ENCODE data around the gene TTL. TPM values are rescaled to one million over a fixed set of nuclear protein-coding genes. Genes with fewer than 3 reads are reported as not detected.

Gene TTL
- total RNA-seq, 2 donors from 2014 or later: 21.0 to 37.0 TPM

DNA sequence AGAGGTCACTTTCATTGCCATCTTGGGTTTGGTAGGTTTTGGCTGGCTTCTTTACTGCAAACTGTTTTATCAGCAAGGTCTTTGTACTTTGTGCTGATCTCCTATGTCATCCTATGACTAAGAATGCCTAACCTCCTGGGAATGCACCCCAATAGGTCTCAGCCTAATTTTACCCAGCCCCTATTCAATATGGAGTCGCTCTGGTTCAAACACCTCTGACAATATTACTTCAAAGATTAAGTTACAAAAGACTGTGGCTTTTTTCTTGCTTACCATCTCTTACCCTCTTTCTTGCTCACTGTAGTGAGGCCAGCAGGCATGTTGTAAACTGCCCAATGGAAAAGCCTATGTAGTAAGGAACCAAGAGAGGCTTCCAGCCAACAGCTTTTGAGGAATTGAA, 30.6 kb upstream of the TTL start:
- ATAC-seq (no peak), DNase-seq (ENCODE audit: low spot score) (no peak)
- Mint-ChIP-seq H3K9me3 (no peaks in the 10 kb centered on the region), H3K4me1 (ENCODE audit: low read depth in 2 of 2) (no peaks in the 10 kb centered on the region), H3K27ac (no peak overlapping the region), H3K36me3 (no peaks in the 10 kb centered on the region), H3K27me3 (peaks cover 1 to 5% of the 10 kb centered on the region in 2 donors), H3K4me3 (no peak overlapping the region)

DNA sequence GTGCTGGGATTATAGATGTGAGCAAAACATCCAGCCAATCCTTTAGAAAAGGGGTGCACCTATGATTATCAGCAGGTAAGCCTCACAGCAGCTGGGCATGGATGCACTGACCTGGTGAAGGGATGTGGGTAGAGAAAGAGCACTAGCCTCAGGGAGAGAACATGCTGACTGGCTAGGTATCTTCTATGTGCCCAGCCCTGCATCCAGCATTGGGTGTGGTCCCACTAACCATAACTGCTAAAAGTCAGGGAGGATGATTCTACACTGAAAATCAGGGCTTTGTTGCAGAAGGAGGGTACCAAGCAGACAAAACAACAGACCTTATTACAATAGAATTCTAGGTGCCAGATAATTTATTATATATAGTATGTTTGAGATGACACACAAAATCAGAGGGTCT, 27.4 kb upstream of the TTL start:
- Mint-ChIP-seq H3K27ac (no peak overlapping the region), H3K9me3 (no peaks in the 10 kb centered on the region), H3K36me3 (no peaks in the 10 kb centered on the region), H3K4me1 (ENCODE audit: low read depth in 2 of 2) (no peaks in the 10 kb centered on the region), H3K27me3 (peaks cover 0 to 3% of the 10 kb centered on the region in 2 donors), H3K4me3 (no peak overlapping the region)
- DNase-seq (ENCODE audit: low spot score): no peak
- no peak for ATAC-seq

DNA sequence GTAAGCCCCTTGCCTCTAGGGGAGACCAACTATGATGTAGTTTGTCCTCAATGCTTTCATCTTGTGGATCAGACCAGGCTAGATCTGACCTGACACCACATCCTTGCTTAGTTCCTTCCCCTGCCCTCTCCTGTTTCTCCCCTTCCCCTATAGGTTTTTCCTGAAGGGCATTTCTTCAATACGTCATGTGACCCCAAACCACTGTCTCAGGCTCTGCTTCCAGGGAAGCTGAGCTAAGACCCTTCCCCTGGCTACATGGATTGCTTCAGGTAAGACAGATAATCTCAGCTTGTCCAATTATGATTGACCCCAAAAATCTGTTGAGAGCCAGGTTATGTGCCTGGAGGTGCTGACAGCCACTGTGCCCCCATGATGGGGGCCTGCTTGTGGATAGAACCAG, 22.6 kb upstream of the TTL start:
- no peaks in the 10 kb centered on the region for H3K4me1 Mint-ChIP-seq (ENCODE audit: low read depth in 2 of 2)
- no peak overlapping the region for H3K27ac Mint-ChIP-seq
- ATAC-seq (no peak), DNase-seq (ENCODE audit: low spot score) (no peak)
- no peaks in the 10 kb centered on the region for H3K36me3 Mint-ChIP-seq
- H3K4me3 Mint-ChIP-seq: no peak overlapping the region
- peaks cover 14 to 21% of the 10 kb centered on the region in 2 donors for H3K27me3 Mint-ChIP-seq
- H3K9me3 Mint-ChIP-seq: no peaks in the 10 kb centered on the region

DNA sequence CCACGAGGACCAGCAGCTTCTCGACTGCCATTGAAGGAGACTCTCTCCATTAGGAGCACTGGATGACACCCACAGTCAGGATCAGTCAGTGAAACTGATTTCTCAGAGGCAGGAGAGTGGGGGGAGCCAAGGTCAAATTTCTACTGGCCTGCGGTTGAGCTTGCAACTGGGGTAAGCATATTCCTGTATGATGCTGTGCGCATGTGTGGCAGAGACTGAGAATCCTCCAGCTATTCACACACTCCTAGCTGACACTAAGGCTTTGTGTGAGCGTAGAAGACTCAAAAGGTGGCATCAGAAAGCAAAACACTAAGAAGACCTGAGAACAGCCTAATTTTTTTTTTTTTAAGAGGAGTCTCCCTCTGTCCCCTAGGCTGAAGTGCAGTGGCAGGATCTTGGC, 19.8 kb upstream of the TTL start:
- no peak overlapping the region for H3K27ac Mint-ChIP-seq
- DNase-seq (ENCODE audit: low spot score): no peak
- no peaks in the 10 kb centered on the region for H3K9me3 Mint-ChIP-seq
- no peak for ATAC-seq
- H3K36me3 Mint-ChIP-seq: no peaks in the 10 kb centered on the region
- peaks cover 15 to 20% of the 10 kb centered on the region in 2 donors for H3K27me3 Mint-ChIP-seq
- no peaks in the 10 kb centered on the region for H3K4me1 Mint-ChIP-seq (ENCODE audit: low read depth in 2 of 2)
- no peak overlapping the region for H3K4me3 Mint-ChIP-seq

DNA sequence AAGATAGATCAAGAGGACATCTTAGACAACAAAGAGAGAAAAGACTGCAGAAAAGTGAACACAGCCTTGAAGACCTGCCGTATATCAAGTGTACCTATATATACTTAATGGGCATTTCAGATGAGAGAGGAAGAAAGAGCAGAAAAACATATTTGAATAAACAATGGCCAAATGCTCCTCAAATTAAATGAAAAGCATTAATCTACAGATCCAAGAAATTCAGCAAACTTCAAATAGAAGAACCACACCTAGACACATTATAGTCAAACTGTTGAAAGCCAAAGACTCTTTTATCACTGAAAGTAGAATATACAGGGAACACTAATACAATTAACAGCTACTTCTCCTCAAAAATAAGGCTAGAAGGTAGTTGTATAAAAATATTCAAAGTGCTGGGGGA, 18.7 kb upstream of the TTL start:
- H3K36me3 Mint-ChIP-seq: no peaks in the 10 kb centered on the region
- DNase-seq (ENCODE audit: low spot score): no peak
- no peak for ATAC-seq
- H3K9me3 Mint-ChIP-seq: no peaks in the 10 kb centered on the region
- no peak overlapping the region for H3K4me3 Mint-ChIP-seq
- H3K27ac Mint-ChIP-seq: no peak overlapping the region
- peaks cover 26 to 28% of the 10 kb centered on the region in 2 donors for H3K27me3 Mint-ChIP-seq
- no peaks in the 10 kb centered on the region for H3K4me1 Mint-ChIP-seq (ENCODE audit: low read depth in 2 of 2)

DNA sequence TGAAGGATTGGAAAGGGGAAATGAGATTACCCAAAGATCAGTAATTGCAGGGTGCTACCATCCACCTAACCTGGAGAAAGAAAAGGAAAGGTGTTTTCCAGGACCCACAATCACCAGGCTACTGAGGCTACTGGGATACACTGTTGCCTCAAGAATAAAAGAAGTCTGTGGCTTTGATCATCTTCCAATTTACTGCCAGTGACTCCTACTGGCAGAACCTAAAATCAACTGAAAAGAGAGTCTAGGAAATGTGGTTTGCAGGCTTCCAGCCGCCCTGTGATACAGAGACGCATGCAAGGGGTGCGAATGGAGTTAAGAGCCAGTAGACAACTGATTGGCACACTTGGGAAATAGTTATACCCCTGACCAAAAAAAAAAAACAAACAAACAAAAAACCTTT, 16.6 kb upstream of the TTL start:
- peaks cover 33 to 35% of the 10 kb centered on the region in 2 donors for H3K27me3 Mint-ChIP-seq
- no peak for DNase-seq (ENCODE audit: low spot score)
- no peak overlapping the region for H3K4me3 Mint-ChIP-seq
- H3K27ac Mint-ChIP-seq: no peak overlapping the region
- H3K36me3 Mint-ChIP-seq: no peaks in the 10 kb centered on the region
- no peak for ATAC-seq
- H3K4me1 Mint-ChIP-seq (ENCODE audit: low read depth in 2 of 2): no peaks in the 10 kb centered on the region
- no peaks in the 10 kb centered on the region for H3K9me3 Mint-ChIP-seq

DNA sequence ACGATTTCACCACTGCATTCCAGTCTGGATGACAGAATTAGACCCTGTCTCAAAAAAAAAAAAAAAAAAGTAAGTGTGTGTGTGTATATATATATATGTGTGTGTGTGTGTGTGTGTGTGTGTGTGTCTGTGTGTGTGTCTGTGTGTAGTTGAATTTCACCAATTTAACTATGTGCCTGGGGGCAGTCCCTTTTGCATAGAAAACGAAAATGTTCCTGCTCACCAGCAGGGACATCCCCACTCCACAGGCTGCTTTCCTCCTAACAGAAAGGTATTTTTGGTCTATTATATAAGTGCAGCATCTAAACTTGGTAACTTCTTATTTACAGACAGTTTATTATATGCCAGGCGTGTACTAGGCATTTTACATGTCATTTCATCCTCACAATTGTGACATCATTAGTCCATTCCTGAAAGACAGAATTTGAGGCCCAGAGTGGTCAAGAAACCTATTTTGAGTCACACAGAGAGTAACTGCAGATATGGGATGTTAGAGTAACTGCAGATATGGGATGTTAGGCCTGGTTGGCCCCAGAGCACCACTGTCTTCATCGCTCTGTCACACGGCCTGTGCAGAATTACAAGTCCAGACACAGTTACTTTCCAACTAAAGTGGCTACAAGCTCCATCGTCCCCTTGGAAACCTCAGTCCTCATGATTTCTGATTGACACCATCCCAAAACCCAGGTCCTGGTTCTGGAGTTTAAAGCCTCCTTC, 9.3 kb upstream of the TTL start:
- H3K4me3 Mint-ChIP-seq: no peak overlapping the region
- H3K36me3 Mint-ChIP-seq: no peaks in the 10 kb centered on the region
- no peaks in the 10 kb centered on the region for H3K4me1 Mint-ChIP-seq (ENCODE audit: low read depth in 2 of 2)
- ATAC-seq: no peak
- H3K27ac Mint-ChIP-seq: no peak overlapping the region
- H3K9me3 Mint-ChIP-seq: no peaks in the 10 kb centered on the region
- DNase-seq (ENCODE audit: low spot score): no peak
- peaks cover 10 to 12% of the 10 kb centered on the region in 2 donors for H3K27me3 Mint-ChIP-seq

DNA sequence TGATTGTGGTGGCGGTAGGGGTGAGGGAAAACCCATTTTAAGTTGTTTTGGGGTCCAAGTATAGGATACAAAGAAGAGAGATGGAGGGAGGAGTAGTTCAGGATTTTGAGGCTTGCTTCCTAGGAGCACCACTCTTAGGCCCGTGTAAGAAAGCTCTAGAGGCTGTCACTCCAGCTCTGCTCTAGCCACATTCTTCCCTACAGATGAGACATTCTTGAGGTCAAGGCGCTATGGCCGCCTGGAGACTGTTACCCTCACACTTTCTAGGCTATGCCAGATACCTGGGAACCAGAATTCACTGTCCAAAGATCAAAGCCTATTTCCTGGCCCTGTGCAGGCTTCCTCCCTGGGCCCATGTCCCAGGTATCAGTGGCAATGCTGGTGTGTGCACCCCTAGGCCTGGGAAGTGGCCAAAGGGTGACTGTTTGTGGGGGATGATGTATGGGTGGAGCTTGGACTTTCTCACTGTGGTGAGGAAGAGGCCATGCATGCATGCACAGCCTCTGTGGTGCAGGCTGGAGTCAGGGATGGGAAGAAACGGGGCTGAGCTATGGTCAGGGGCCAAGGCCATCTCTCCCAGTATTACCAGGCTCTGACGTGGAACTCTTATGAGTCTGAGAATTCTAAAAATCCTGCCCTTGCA, 7.0 kb upstream of the TTL start:
- no peaks in the 10 kb centered on the region for H3K36me3 Mint-ChIP-seq
- no peak for DNase-seq (ENCODE audit: low spot score)
- peak; percentile 36 to 61 for ATAC-seq
- no peak overlapping the region for H3K27ac Mint-ChIP-seq
- no peak overlapping the region for H3K4me3 Mint-ChIP-seq
- H3K9me3 Mint-ChIP-seq: no peaks in the 10 kb centered on the region
- H3K27me3 Mint-ChIP-seq: no peaks in the 10 kb centered on the region
- H3K4me1 Mint-ChIP-seq (ENCODE audit: low read depth in 2 of 2): no peaks in the 10 kb centered on the region

DNA sequence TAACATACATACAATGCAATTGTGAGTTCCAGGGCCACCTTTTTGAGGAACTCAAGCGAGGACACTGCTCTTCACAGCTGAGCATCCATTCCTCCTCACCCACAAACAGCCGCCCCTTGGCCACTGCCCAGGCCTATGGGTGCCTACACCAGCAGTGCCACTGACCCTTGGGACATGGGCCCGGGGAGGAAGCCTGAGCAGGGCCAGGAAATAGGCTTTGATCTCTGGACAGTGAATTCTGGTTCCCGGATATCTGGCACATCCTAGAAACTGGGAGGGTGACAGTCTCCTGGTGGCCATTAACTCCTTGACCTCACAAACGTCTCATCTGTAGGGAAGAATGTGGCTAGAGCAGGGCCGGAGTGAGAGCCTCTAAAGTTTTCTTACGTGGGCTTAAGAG, 5.5 kb upstream of the TTL start:
- Mint-ChIP-seq H3K9me3 (no peaks in the 10 kb centered on the region), H3K36me3 (no peaks in the 10 kb centered on the region), H3K4me3 (no peak overlapping the region), H3K27ac (no peak overlapping the region), H3K27me3 (no peaks in the 10 kb centered on the region), H3K4me1 (ENCODE audit: low read depth in 2 of 2) (peaks cover 11 to 12% of the 10 kb centered on the region in 2 donors)
- ATAC-seq (no peak), DNase-seq (ENCODE audit: low spot score) (no peak)

DNA sequence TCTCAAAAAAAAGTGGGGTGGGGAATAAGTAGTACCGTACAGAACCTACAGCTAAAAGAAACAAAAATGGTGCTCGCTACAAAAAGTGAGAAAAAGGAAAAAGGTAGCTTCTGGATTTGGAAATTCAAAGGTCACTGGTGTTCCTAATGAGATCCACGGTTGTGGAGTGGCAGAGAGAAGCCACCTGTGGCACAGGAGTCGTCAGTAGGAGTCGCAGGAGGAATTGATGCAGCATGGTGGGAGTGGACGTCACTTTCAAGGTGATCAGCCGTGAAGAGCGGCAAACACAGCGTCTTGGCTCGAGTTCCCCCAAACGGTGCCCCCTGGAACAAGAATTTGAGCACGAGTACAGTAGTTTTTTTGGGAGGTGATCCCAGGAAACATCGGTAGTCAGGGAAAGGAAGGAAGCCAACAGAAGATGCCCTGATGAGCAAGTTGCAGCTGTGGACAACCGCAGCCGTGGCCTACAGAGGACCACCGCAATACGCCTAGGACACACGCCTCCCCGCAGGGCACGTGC, 1.4 kb upstream of the TTL start:
- Mint-ChIP-seq H3K36me3 (no peaks in the 10 kb centered on the region), H3K9me3 (no peaks in the 10 kb centered on the region), H3K27me3 (no peaks in the 10 kb centered on the region), H3K4me1 (ENCODE audit: low read depth in 2 of 2) (peaks cover 27 to 31% of the 10 kb centered on the region in 2 donors), H3K27ac (peak overlapping the region; percentile 74 to 89), H3K4me3 (peak overlapping the region; percentile 94)
- ATAC-seq: no peak
- DNase-seq (ENCODE audit: low spot score): no peak

DNA sequence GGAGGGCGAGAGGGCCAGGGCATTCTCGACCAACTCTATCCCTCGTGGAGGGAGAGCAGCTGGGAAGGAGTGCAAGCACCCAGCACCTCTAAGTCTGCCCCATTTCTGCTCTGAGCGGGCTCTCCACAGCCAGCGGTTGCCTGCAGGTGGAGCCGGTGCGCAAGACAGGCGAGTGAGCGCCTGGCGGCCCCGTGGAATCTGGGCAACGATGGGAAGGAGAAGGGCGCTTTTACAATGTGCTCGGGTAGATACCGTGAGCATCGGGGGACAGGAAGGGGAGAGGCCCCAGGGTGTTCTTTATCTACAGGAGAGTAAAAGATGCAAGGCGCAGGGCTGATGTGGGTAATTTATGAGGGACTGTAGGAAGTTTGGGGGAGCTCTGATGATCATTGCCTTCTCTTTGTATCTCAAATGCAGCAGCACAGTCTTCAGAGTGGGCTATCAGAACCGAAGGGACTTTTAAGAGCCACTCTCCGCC, 867 bp upstream of the TTL start:
- no peaks in the 10 kb centered on the region for H3K36me3 Mint-ChIP-seq
- H3K27ac Mint-ChIP-seq: peak overlapping the region; percentile 74 to 89
- ATAC-seq (peak; percentile 77 to 80), DNase-seq (ENCODE audit: low spot score) (peak; percentile 76)
- peak overlapping the region; percentile 94 for H3K4me3 Mint-ChIP-seq
- peaks cover 27 to 35% of the 10 kb centered on the region in 2 donors for H3K4me1 Mint-ChIP-seq (ENCODE audit: low read depth in 2 of 2)
- H3K9me3 Mint-ChIP-seq: no peaks in the 10 kb centered on the region
- H3K27me3 Mint-ChIP-seq: no peaks in the 10 kb centered on the region

DNA sequence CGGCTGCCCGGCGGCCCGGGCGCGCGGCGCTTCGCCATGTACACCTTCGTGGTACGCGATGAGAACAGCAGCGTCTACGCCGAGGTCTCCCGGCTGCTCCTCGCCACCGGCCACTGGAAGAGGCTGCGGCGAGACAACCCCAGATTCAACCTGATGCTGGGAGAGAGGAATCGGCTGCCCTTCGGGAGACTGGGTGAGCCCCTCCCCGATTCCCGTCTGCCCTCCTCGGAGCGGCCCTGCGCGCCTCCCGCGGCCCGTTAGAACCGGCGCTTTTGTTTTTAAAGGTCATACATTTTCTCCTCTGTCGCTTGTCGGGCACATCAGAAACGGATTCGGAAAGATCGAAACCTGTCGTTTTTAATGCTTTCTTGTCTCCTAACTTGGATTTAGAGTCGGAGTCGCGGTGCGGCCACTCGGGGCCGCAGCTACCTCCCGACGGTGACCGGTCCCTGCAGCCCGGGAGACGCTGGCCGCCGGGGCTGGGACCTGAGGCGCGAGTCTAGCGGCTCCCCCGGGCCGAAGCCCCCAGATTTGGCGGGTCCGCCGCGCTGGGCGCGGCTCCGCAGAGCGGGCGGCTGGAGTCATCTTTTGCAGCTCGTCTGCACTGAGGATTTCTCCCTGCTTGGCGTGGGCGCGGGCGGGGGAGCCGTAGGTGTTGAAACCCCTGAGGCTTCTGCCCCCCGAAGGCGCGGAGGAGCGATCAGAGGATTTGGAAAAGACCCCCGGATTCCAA, 519 bp downstream of the TTL start:
- no peaks in the 10 kb centered on the region for H3K36me3 Mint-ChIP-seq
- peak overlapping the region; percentile 65 to 75 for H3K27ac Mint-ChIP-seq
- peak; percentile 21 to 32 for ATAC-seq
- no peak for DNase-seq (ENCODE audit: low spot score)
- H3K9me3 Mint-ChIP-seq: no peaks in the 10 kb centered on the region
- peaks cover 27 to 40% of the 10 kb centered on the region in 2 donors for H3K4me1 Mint-ChIP-seq (ENCODE audit: low read depth in 2 of 2)
- no peaks in the 10 kb centered on the region for H3K27me3 Mint-ChIP-seq
- peak overlapping the region; percentile 94 for H3K4me3 Mint-ChIP-seq

DNA sequence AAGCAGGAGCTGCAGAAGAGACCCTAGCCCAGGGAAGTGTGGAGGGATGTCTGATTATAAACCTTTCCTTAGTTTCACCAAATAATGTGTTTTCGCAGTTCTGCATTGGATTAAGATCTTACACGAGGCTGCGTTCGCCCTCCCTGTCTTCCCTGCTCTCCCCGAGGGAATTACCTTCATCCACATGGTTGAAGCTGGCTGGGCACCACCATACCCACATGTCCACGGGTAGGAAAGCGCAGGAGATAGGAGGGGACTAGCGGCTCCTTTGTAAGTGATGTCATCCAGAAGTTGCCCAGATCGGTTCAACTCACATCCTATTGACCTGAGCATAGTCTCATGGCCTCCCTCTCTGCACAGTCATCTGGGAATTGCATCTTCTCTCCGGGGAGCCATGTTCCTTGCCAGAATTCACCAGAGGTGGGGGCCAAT, 1.1 kb downstream of the TTL start:
- H3K9me3 Mint-ChIP-seq: no peaks in the 10 kb centered on the region
- no peaks in the 10 kb centered on the region for H3K27me3 Mint-ChIP-seq
- ATAC-seq (no peak), DNase-seq (ENCODE audit: low spot score) (no peak)
- no peaks in the 10 kb centered on the region for H3K36me3 Mint-ChIP-seq
- H3K4me1 Mint-ChIP-seq (ENCODE audit: low read depth in 2 of 2): peaks cover 27 to 40% of the 10 kb centered on the region in 2 donors
- H3K27ac Mint-ChIP-seq: peak overlapping the region; percentile 65 to 75
- H3K4me3 Mint-ChIP-seq: peak overlapping the region; percentile 94

DNA sequence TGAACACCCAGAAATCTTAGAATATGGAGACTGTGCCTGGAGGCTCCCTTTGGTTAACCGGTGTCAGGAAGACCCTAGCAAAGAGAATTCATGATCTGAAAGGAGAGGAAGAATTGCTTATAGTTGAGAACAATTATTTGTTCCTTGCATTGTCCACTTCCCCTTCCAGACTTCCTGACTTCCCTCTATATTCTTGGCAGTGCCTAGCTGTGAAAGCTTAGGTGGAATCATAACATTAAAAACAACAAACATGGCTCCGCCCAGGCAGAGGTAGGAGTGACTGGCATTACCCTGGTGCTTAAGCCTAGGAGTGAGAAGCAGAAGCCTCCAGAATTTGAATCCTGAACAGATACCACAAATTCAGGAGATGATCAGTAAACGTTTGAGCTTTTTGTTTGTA, 1.9 kb downstream of the TTL start:
- Mint-ChIP-seq H3K36me3 (no peaks in the 10 kb centered on the region), H3K4me1 (ENCODE audit: low read depth in 2 of 2) (peaks cover 27 to 40% of the 10 kb centered on the region in 2 donors), H3K4me3 (peak overlapping the region; percentile 94), H3K9me3 (no peaks in the 10 kb centered on the region), H3K27me3 (no peaks in the 10 kb centered on the region), H3K27ac (no peak overlapping the region)
- DNase-seq (ENCODE audit: low spot score) (no peak), ATAC-seq (no peak)

Data from natural killer cell treated with Interleukin-12 subunit alpha and Interleukin-12 subunit beta and Interleukin-15 and Interleukin-18, amount 100 ng/mL, for 72 hours (primary cell).